Uterus (tissue), 2 donors: ENCODE results near the gene ASF1B.

ENCODE experiments used
- CTCF ChIP-seq, 4 experiments: fragments of 200-600 bp in 2 of 4; fragments of 450-650 bp in 2 of 4; sonication (generic) in 2 of 4; IDR thresholded peaks; one replicate each; pipeline ENCODE4 v1.5.1; 2016 to 2019; ENCODE audit warnings: antibody characterized with exemption in 4 of 4, mild to moderate bottlenecking in 2 of 4, moderate library complexity in 1 of 4
- POLR2A ChIP-seq, 2 donors: fragments of 450-650 bp; IDR thresholded peaks; one replicate each; pipeline ENCODE4 v1.6.1; 2016; ENCODE audit warnings: antibody characterized with exemption in 2 of 2, mild to moderate bottlenecking in 1 of 2, moderate library complexity in 1 of 2

GRCh38 chr19:14181906-14182305, 45.5 kb upstream of the ASF1B start:
- TF ChIP-seq POLR2A (IDR thresholded peaks at IDR 0.05) (no peak), CTCF (IDR thresholded peaks at IDR 0.05) (no peak)
